ENCODE measurements around the gene ARID1A. TPM values are rescaled to one million over a fixed set of nuclear protein-coding genes. Genes with fewer than 3 reads are reported as not detected.

ARID1A gene
- total RNA-seq, 2 donors from 2014 or later, result 71.4 to 92.8 TPM

DNA sequence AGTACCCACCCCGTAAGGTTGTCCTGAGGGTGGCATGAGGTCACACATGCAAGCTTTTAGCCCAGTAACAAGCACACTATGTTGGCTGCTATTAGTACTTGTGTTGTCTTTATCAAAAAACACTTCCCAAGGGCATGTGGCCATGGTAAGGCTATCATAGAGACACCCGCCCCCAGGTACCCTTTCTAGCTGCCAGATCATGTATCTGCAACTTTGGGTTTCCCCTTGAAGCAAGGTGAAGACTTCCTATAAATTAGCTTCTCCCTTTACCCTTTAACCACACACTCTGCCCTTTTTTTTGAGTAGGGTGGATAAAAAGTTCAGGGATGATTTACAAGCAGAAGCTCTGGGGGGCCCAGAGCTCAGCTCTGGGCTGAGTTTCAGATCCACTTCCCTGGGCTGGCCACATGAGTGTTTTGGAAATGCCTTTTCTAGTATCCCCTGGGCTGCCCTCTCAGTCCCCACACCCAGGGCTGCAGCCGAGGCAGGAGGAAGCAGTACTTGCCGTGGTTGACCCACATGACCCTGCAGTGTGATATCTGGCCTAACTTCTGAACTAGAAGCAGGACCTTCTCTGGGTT is 132.7 kb downstream of the ARID1A start:
- H3K36me3 ChIP-seq, result peaks cover 0 to 3% of the 10 kb centered on the region in 2 donors
- intact Hi-C loops (cut with DNase I), result no loop called here
- TF ChIP-seq, protein P1, sequence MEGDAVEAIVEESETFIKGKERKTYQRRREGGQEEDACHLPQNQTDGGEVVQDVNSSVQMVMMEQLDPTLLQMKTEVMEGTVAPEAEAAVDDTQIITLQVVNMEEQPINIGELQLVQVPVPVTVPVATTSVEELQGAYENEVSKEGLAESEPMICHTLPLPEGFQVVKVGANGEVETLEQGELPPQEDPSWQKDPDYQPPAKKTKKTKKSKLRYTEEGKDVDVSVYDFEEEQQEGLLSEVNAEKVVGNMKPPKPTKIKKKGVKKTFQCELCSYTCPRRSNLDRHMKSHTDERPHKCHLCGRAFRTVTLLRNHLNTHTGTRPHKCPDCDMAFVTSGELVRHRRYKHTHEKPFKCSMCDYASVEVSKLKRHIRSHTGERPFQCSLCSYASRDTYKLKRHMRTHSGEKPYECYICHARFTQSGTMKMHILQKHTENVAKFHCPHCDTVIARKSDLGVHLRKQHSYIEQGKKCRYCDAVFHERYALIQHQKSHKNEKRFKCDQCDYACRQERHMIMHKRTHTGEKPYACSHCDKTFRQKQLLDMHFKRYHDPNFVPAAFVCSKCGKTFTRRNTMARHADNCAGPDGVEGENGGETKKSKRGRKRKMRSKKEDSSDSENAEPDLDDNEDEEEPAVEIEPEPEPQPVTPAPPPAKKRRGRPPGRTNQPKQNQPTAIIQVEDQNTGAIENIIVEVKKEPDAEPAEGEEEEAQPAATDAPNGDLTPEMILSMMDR (IDR thresholded peaks at IDR 0.05), result no peak
- no peak for TF ChIP-seq POLR2AphosphoS5 (IDR thresholded peaks at IDR 0.05)
- TF ChIP-seq POLR2A (IDR thresholded peaks at IDR 0.05), result no peak
- no peaks in the 10 kb centered on the region for H3K9me3 ChIP-seq
- H3K27ac ChIP-seq, result no peak overlapping the region
- no peak overlapping the region for H3K4me3 ChIP-seq
- H3K4me1 ChIP-seq (replicated peaks), result peaks cover 18% of the 10 kb centered on the region
- no peak for DNase-seq (ENCODE audit: low spot score)
- WGBS, result 43% methylated on average over 4 of the region's 4 CpGs
- H3K27me3 ChIP-seq (replicated peaks; ENCODE audit: insufficient read depth), result no peaks in the 10 kb centered on the region

DNA sequence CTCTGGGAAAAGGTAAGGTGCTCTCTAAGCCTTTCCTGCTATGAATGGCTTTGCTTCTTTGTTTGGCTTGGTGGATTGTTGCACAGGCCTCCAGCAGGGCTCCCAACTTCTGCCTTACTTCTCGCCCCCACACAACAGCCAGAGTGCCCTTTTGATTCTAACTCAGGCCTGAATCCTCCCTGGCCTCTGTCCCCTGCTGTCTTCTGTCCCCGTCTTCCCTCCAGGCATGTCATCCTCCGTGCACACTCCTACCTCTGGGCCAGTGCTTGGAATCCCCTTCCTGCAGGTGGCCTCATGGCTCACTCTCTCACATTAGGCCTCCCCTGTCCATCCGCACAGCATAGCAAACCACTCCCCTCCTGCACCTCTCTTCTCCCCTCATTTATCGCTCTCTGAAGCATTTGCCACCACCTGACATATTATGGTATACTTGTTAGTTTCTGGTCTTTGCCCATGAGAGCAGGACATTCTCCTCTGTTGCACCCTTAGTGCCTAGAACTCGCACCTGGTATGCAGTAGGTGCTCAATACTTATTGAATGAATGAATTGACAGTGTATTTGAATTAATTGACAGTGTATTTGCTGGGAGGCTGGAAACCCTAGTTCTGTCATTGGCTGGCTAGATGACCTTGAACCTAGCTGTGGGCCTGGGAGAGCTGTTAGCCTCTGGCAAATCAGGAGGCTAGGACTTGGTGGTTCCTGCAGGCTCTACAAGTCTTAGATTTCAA is 133.5 kb downstream of the ARID1A start:
- Histone ChIP-seq H3K36me3 (peaks cover 0 to 6% of the 10 kb centered on the region in 2 donors), H3K27ac (no peak overlapping the region), H3K9me3 (no peaks in the 10 kb centered on the region), H3K27me3 (replicated peaks; ENCODE audit: insufficient read depth) (no peaks in the 10 kb centered on the region), H3K4me3 (no peak overlapping the region), H3K4me1 (replicated peaks) (peaks cover 18% of the 10 kb centered on the region)
- no peak for DNase-seq (ENCODE audit: low spot score)
- TF ChIP-seq POLR2AphosphoS5 (IDR thresholded peaks at IDR 0.05) (no peak), POLR2A (IDR thresholded peaks at IDR 0.05) (no peak)
- TF ChIP-seq, protein P1 (IDR thresholded peaks at IDR 0.05), result no peak
- 66% methylated on average over 6 of the region's 6 CpGs for WGBS
- intact Hi-C loops (cut with DNase I), result no loop called here

DNA sequence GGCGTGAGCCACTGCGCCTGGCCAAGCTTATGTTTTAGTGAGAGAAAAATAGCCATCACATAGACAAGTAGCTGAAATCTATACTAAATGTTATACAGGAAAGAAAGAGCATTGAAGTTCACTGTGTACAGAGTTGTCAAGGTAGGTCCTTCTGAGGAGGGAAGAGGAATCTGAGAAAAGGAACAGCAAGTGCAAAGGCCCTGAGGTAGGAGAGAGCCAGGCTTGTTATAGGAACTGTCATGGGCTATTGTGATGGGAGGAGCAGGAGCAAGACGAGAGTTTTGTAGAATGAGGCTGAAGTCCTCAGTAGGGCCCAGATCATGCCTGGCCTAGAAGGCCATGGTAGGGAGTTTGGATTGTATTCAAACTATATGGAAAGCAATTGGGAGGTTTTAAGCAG is 135.2 kb downstream of the ARID1A start:
- H3K36me3 ChIP-seq, result peaks cover 0 to 6% of the 10 kb centered on the region in 2 donors
- TF ChIP-seq POLR2A (IDR thresholded peaks at IDR 0.05) (no peak), POLR2AphosphoS5 (IDR thresholded peaks at IDR 0.05) (no peak)
- TF ChIP-seq, protein P1 (IDR thresholded peaks at IDR 0.05), result no peak
- no peak for DNase-seq (ENCODE audit: low spot score)
- no peaks in the 10 kb centered on the region for H3K9me3 ChIP-seq
- no peak overlapping the region for H3K4me3 ChIP-seq
- peaks cover 12% of the 10 kb centered on the region for H3K4me1 ChIP-seq (replicated peaks)
- H3K27me3 ChIP-seq (replicated peaks; ENCODE audit: insufficient read depth), result no peaks in the 10 kb centered on the region
- intact Hi-C loops (cut with DNase I), result no loop called here
- 85% methylated on average over 3 of the region's 3 CpGs for WGBS
- H3K27ac ChIP-seq, result no peak overlapping the region

Small RNA genes within 50 kb of the gene (small RNA-seq; reads per million reads assigned to genes)
- 0 reads per million in 2 donors for gene AL627082.1
- 0 reads per million in 2 donors for gene RN7SL165P

Other genes starting within 250 kb of the ARID1A start
- 100 to 1,000 TPM; 264 to 385 TPM for gene HMGN2, start 223.6 kb upstream of the ARID1A start, total RNA-seq
- gene RPS6KA1, start 166.3 kb upstream of the ARID1A start, total RNA-seq, result 10 to 100 TPM; 38.6 to 87.5 TPM
- 10 to 100 TPM; 26.4 to 32.4 TPM for gene PIGV, start 91.9 kb downstream of the ARID1A start, total RNA-seq
- 10 to 100 TPM; 20.0 to 30.7 TPM for gene ZDHHC18, start 130.7 kb downstream of the ARID1A start, total RNA-seq
- 10 to 100 TPM; 39.2 to 80.7 TPM for gene SFN, start 167.1 kb downstream of the ARID1A start, total RNA-seq
- 10 to 100 TPM; 15.7 to 26.0 TPM for gene GPN2, start 194.3 kb downstream of the ARID1A start, total RNA-seq
- gene GPATCH3, start 204.5 kb downstream of the ARID1A start, total RNA-seq, result 10 to 100 TPM in 1 of 2 donors, 1 to 10 TPM in 1; 9.2 to 28.2 TPM
- gene NR0B2, start 218.0 kb downstream of the ARID1A start, total RNA-seq, result not detected
- 10 to 100 TPM; 65.4 to 66.3 TPM for gene NUDC, start 225.7 kb downstream of the ARID1A start, total RNA-seq

Data from prostate gland (tissue), 2 donors.